HG02981 (cell line): ENCODE measurements around the gene NF1.

Experiments used
- ATAC-seq: cut with Tn5 transposase; IDR thresholded peaks from one replicate; pipeline ENCODE4 v1.9.1; 2021; ENCODE audit warnings: mild to moderate bottlenecking, moderate library complexity; ENCODE audit not compliant: unreplicated experiment

The NF1 gene

DNA sequence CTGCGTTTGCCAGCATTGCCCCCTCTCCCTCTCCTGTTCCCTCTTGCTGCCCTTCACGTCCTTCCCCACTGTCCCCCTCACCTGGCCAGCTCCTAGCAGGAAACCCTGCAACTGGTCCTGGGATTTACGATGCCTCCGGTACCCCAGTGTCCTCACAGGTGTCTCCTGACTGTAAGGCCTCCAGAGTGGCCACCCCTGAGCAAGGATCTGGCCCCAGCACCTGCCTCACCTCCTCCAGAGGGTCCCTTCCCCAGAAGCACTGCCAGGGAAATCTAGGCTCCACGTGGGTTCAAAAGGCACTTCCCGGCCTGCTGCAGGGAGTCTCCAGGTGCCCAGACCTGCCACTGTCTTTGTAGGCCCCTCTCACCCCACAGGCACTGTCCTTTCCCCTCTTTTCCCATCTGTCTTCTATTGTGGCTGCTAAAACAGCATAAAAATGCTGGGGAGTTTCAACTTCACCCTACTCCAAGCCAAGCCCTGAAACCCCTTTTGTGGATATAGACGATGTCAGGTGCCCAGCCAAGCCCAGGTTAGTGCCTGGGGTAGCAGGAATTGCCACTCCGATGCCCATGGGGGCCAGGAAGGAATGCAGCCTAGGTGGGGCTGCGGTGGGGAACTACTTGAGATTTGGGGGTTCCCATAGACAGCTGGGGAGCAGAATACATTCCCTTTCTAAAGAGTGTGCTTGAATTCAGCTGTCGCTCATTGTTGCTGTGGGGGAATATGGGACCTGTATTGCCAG lies 322.4 kb downstream of the NF1 start:
- no peak for ATAC-seq

- no peak for ATAC-seq
Measured at GRCh38 chr17:31418773-31419350, 324.1 kb downstream of the NF1 start.

DNA sequence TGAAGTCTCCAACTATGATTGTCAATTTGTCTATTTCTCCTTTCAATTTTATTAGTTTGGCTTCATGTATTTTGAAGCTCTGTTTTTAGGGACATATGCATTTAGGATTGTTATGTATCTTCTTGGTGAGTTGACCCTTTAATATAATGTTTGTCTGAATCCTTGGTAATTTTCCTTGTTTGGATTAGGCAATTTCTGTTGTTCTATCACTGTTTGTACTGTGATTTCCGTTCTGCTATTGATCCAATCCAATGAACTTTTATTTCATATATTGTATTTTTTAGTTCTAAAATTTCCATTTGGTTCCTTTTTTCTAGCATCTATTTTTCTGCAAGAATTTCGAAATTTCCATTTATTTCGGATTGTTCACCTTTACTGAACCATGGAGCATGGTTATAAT lies 327.7 kb downstream of the NF1 start:
- no peak for ATAC-seq

GRCh38 chr17:31424944-31425281 lies 330.1 kb downstream of the NF1 start:
- no peak for ATAC-seq

DNA sequence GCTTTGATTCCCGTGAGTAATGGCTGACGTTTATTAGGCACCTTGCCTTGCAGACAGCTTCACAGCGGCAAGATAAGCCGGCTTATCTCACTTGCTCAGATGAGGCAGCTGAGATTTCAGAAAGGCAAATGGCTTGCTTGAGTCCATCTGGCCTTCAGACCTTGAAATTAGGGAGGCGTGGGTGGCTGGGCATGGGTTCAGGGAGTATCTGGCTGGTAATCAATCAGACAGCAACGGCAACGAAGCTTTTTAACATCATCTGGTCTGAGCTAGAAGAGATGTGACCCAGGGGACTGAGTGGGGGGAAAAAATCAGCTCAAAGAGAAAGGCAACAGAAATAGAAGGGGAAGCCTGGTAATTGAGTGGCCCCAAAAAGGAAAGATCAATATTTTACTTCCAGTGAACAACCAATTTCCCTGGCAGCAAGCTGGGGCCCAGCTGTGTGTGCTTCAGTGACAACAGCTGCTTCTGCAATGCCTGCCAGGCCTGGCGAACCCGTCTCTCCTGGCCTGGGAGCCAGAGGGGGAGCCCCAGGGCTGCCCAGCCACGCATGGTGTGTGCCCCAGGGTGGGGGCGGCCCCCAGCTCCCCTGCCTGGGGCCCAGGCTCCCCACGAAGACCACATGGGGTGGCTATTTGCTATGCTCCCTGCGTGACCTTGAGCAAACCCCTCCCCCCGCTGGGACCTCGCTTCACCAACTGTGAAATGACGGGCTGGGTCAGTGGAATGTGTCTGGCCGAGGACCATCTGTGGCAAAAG lies 330.7 kb downstream of the NF1 start:
- no peak for ATAC-seq
